Activated CD8-positive, alpha-beta memory T cell treated with anti-CD3 and anti-CD28 coated beads for 36 hours (primary cell): ENCODE data around the gene SPOCK1. TPM values are rescaled to one million over a fixed set of nuclear protein-coding genes. Genes with fewer than 3 reads are reported as not detected.

Experiments
- CTCF ChIA-PET: fragments of 350-600 bp; sonication (Branson Sonifier 250); formaldehyde crosslinking; loops from one replicate; lab custom pipeline; 2021; ENCODE audit warnings: antibody characterized with exemption; lab: Charles Lee
- POLR2A ChIA-PET: fragments of 350-600 bp; sonication (Branson Sonifier 250); formaldehyde crosslinking; loops from one replicate; lab custom pipeline; 2021; ENCODE audit warnings: antibody characterized with exemption; lab: Charles Lee
- total RNA-seq, 2 experiments: library from RNA; stranded (reverse); gene quantifications; one replicate each; pipeline ENCODE4 v1.2.3, GENCODE V29; 2021

SPOCK1 gene
- total RNA-seq, 2 experiments from 2014 or later = not detected

DNA sequence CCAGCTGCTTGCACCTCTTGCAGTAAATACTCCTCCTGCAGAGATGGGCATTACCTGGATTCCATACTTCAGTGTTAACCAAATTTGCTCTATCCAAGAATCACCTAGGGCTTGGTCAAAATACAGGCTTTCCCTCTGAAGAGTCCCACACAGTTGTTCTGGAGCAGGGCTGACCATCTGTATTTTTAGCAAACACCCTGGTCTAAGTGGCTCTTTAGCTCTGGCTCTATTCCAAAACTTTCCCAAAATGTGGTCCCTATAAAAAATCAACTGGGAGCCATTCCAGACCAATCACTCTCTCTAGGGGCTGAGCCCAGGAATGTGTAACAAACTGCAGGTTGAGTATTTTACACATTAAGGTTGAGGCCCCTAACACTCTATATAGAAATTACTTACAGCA, 153.7 kb downstream of the SPOCK1 start:
- CTCF ChIA-PET = no interaction called here
- POLR2A ChIA-PET = no interaction called here

DNA sequence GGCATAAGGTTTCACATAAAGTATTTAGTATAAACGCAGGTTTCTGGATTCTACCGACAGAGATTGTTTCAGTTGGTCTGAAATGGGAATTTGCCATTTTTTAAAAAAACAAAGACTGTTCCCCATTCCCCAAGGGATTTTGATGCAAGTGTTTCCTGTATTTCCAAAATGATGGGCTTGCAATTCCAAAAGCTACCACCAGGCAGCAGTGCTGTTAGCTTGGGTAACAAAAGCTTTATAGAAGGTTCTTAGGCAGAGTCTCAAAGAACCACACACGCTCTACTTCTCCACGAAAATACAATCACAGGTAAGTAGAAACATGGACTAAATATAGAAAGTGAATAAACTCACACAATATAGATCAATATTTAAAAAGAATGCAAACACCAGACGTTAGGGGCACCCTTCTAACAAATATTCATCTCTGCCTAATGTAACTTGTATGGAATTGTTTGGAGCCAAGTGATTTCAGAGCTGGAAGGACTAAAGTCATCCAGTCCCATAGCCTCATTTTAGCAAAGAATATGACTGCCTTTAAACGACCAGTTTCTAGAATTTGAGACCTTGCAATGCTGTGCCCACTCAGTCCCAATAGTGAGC, 154.3 kb downstream of the SPOCK1 start:
- ChIA-PET POLR2A (no interaction called here), CTCF (no interaction called here)

DNA sequence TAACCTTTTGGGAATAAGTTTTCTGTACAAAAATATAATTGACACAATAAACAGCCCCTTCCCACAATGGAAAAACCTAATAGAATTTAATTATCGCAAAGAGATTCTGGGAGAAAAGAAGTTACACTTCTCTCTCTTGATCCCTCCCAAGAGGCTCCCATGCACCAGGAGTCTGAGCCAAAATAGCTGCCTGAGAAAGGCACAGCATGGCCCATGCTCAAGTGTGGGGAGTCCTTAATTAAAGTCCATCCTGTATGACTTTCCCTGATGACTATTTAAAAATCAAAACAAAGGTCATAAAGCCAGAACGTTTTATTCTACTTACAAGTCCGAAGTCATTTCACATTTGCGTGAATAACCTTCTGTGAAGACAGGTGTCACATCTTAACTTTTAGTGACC, 155.1 kb downstream of the SPOCK1 start:
- POLR2A ChIA-PET = no interaction called here
- CTCF ChIA-PET = interaction anchor here (1.4 kb wide), 1 partner anchor 155 kb away, joined by 3 read pairs; the partner anchor contains the start of gene SPOCK1

DNA sequence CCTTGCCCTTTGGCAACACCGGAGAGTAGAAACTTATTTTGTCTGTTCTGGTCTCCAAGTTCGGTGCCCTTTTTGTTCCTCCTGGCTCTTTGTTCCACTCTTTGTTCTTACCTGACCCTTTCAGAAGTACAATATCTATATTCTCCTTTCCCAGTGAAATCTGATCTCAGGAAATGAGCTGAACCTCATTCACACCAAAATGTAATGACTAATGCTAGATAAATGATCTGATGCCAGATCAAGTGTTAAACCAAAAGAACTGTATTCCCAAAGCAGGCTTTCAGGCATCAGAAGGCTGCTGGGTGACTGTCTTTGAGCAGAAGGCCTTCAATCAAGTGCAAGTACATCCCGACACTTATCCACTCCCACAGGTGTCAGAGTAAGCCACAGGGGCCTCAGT, 156.4 kb downstream of the SPOCK1 start:
- POLR2A ChIA-PET = no interaction called here
- CTCF ChIA-PET = interaction anchor here (1.4 kb wide), 1 partner anchor 156 kb away, joined by 3 read pairs; the partner anchor contains the start of gene SPOCK1

DNA sequence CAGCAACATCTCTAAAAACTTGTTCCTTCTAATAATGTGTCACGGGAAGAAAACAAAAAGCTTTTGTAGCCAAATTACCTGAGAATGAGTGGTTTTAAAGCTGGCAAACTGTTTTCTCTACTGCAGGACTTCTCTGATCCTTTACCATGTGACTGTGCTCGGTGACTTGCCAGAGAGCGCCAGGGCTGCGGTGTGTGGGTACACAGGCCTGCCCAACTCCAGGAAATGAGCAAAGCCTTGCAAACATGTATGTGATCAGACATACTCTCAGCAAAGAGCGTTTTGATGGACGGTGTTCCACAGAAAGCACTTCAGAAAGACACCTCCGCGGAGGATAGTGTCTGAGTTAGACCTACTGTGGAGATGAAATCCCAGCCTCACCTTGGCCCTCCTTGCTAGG, 157.3 kb downstream of the SPOCK1 start:
- CTCF ChIA-PET = no interaction called here
- POLR2A ChIA-PET = no interaction called here

DNA sequence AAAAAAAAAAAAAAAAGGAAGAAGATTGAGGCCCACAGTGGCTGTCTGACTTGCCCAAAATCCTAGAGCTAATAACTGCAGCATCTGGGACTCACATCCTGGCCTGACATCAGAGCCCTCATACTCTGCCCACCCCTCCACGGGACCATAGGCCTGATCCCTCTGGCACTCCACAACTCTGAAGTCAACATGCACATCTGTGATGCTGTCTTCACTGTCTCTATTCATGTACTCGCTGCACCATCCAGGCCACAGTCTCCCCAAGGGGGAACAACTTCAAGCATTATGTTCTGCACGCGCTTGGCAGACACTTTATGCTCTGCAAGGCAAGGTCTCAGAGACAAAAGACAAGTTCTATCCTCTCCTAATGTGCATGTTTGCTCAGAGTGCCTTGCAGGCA, 158.2 kb downstream of the SPOCK1 start:
- ChIA-PET CTCF (no interaction called here), POLR2A (no interaction called here)

DNA sequence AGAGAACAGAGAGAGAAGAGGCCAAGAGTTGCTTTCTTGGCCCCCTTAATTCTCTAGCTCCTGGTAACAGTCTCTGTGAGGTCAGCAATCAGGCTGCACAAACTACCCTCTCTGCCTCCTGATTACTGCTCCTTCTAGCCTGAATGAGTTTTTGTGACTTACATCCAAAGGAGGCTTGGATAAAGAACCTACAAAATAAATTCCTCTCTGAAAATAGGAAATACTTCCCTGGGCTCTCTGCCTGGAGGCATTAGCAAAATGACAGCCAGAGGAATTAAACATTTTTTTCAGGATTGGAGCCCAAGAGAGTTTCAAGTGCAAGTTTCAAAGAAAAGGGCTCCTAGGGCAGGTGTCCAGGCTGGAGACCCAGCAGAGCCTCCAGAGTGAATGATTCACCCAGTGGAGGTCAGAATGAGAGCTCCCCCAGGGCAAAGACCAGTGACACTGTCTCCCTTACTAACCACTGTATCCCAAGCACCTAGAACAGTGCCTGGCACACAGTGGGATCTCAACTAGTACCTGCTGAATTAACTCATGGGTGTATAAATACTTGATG, 162.5 kb downstream of the SPOCK1 start:
- ChIA-PET POLR2A (no interaction called here), CTCF (no interaction called here)

DNA sequence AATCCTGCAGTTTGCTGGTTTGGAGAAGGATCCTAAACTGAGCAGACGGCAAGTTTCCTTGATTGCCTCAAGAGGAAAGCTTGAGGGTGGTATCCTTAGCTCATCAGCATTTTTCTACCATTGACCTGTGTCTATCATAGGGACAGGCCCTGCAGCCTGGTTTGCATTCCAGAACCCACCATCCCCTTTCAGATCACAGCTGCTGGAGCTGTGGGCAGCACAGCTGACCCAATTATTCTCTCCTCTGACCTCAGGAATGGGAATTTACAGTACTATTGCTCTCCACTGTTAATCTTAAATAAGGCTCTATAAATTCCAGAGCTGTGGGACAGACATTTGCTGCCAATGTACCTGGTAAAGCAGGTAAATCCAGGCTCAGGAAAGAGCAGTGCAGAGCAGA, 163.0 kb downstream of the SPOCK1 start:
- ChIA-PET CTCF (no interaction called here), POLR2A (no interaction called here)

DNA sequence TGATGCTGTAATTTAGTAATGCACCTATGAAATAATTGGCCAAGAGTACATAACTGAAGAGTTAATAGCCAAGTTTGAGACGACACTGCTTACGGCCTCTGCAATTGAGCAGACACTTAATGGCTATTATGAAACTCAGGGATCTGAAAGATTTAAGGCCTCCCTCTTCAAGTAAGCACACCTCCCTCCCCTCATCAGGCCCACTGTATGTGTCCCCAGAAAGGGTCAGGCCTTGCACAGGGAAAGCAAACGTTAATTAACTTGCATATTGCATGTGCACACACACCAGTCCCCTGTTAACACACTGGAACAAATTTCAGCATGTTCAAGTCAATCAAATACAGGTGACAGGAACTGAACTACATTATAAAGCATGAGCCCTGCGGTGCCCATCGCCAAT, 163.6 kb downstream of the SPOCK1 start:
- ChIA-PET POLR2A (no interaction called here), CTCF (no interaction called here)

DNA sequence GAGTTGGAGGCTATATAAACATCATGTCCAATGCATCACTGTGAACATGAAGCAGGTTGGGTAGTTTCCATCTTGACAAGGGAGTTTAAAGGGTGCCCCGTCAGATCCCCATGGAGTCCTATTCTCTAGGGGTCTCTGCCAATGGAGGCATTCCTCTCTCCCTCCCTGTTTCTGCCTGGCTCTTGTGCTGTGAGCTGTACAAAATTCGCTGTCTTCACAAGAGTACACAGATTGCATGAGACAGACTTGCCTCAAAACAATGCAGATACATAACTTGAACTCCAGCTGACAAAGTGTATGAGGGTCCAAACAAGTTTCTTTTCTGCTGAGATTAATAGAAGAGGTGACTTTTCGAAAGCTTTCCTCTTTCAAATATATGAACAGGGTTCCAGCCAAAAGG, 165.2 kb downstream of the SPOCK1 start:
- CTCF ChIA-PET = no interaction called here
- POLR2A ChIA-PET = no interaction called here

DNA sequence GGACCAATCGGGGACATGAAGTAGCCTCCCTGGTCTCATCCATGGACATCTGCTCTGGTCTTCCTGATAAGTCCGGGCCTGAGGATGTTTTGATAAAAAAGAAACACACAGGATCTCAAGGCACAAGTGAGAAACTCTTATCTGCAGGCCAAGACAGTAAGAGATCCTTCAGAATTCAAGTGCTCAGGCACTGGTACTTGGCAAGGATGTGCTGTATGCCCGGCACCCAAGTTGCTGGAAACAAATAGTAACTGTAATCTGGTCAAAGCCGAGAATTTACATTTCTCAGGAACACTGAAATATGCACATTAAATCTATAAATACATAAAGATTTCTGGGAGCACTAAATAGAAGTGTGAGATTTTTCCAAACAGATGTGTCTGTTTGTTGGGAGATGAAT, 165.7 kb downstream of the SPOCK1 start:
- POLR2A ChIA-PET = no interaction called here

DNA sequence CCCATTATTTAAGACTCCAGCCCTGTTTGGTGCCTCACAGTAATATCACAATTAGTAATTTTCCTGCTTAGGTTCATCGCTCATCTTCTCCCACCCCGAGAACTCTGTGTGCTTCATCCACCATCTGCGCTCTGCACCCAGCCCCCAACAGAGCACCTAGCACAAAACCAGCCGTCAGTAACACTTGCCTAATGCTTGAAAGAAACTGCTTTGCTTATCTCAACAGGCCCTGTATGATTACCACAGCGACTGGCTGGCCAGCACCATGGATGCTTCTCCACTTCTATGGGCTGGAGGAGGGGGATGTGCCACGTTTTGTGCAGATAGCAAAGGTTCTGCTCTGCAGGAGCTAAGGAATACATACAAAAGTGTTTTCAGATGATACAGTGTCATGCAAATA, 166.8 kb downstream of the SPOCK1 start:
- POLR2A ChIA-PET = no interaction called here
- CTCF ChIA-PET = no interaction called here

More for the DNA sequence above, 165.7 kb downstream of the SPOCK1 start:
- CTCF ChIA-PET = no interaction called here

DNA sequence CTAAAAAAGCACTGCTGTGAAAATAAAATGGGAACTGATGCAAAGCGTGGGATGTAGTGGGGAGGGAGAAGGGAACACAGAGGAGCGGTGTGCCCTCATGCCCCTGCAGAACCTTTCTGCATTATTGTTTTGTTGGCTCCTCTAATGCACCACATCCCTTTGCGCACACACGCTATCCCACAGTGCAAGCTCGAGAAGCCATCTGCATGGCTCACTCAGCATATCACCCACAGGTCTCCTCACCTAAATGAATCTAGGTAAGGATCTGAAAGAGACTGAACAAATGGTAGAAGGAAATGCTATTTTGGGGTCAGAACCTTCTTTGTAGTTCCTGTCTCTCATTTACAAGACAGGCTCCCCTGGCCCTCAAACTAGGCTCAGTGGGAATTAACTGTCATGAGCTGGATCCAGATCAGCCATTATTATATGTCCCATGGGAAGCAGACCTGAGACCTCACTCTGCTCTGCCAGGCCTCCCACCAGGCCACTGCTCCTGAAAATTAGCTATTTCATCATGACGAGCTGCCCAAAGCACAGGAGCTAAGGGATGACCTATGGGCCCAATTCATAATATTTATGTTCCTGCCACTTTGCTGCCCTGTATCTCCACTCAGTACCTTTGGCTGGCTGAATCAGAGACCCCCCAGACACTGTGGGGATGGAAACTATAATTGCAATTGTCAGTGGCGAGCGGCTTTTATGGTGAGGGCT, 169.4 kb downstream of the SPOCK1 start:
- POLR2A ChIA-PET = no interaction called here
- CTCF ChIA-PET = no interaction called here

DNA sequence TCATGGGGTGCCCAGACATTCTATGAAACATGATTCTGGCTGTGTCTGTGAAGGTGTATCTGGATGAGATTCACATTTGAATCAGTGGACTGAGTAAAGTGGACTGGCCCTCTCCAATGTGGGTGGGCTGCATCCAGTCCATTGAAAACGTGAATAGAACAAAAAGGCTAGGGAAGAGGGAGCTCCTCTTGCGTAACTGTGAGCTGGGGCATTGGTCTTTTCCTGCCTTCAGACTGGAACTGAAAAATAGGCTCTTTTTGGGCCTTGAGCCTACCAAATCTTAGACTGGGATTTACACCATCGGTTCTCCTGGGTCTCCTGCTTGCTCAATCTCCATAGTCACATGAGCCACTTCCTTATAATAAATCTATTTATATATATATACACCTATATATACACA, 170.1 kb downstream of the SPOCK1 start:
- ChIA-PET POLR2A (no interaction called here), CTCF (no interaction called here)

DNA sequence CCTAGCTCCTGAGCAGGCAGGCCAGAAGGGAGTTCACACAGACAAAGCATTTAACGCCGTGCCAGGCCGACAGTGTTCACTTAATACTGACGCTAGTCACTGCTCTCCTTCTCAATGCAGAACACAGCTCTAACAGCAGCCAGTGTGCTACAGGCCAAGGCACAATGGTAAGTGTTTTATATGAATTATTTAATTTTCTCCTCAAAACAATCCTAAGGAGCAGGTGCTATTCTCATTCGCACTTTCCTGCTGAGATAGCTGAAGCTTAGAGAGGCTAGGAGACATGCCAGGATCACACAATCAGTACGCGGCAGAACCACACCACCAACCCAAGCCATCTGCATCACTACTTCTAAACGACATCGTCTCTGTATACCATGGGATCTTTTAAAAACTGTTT, 170.7 kb downstream of the SPOCK1 start:
- CTCF ChIA-PET = no interaction called here
- POLR2A ChIA-PET = no interaction called here

DNA sequence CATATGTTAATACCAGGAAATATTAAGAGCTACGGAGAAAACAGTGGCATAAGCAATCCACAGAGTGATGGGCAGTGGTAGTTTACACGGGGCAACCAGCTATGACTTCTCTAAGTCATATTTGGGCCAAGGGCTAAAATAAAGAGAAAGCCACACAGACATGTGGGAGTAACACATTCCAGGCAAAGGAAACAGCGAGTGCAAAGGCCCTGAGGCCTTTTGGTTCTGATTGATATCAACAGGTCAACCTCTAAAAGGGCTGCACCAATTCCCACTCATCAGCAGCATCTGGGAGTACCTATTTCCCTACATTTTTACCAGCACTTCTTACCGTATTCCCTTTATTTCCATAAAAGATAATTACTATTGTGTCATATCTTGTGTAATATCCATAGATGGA, 173.4 kb downstream of the SPOCK1 start:
- POLR2A ChIA-PET = no interaction called here

DNA sequence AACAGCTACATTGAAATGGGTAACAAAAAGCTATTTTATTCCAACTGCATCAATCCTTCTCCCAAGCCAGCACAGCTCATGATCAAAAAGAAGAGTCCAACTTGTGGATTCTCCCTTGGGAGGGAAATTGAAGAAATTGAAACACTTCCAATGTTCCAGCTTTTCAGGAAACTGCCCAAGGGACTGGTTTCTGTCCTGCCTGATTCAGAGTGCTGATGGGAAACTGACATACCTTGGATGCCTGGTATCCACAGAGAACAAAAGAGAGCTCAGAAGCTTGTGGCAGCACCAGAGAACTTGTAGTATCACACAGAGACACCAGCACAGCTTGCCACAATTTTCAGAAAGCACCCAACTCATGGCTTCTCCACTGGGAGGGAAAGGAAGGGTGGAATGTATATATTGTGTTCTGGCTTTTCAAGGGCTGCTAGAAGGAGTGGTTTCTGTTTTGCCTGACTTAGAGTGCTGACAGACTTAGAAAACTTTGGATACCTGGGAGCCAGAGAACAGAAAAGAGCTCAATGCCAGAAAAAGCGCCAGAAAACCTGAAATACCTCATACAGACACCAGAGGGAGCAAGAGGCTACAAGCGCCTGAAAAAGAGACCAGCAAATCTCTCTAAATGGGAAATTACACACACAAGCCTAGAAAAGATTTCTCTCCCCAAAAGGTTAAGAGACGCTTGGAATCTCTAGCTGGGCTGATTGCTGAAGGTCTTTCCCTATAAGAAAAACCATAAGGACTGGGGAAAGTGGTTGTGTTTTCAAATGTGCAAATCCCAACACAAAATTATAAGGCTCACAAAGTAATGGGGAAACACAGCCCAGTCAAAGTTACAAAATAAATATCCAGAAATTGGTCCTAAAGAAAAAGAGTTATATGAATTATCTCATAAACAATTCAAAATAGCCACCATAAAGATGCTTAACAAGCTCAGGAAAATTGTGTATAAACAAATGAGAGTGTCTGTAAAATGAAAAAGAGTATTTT, 178.8 kb downstream of the SPOCK1 start:
- ChIA-PET CTCF (interaction anchor here (2.3 kb wide), 1 partner anchor 177 kb away, joined by 11 read pairs; no protein-coding TSS in a partner anchor), POLR2A (no interaction called here)

More for the DNA sequence above, 173.4 kb downstream of the SPOCK1 start:
- CTCF ChIA-PET = no interaction called here

DNA sequence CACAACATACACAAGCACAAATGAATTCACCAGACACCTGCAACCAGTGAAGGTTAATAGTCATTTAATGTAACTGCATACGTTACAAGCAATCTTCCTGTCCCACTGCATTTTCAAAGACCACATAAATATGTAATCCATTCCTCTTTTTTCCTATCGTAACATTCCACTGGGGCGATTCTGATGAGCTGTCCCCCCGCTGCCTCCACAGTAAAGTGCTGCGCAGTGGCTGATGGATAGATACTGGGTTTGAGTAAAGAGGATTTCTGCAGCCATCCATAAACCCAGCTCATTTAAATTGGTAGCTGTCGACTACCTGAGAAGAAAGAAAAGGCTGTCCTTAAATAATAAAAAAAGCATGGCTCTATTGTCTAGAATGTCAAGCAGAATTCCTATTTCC, 181.1 kb downstream of the SPOCK1 start:
- POLR2A ChIA-PET = no interaction called here
- CTCF ChIA-PET = no interaction called here

DNA sequence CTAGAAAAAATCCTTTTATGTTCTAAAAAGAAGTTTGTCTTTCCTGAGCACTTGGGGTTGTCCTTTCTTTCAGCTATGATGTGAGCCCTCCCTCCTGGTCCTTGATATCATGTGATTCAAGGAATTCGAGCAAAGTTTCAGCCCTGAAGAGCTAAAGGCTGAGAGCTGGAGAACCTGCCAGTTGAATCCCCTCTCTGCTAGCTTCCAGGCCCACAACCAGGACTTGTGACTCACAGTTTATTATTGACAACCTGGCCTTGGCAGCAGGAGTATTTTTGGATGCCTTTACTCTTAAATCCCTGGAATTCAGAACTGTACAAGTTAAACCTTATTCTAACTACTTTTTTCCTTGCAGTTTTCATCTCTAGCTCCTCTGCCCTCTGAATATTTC, 182.8 kb downstream of the SPOCK1 start:
- POLR2A ChIA-PET = no interaction called here
- CTCF ChIA-PET = no interaction called here
